ENCODE measurements around the gene BHLHE23. TPM values are rescaled to one million over a fixed set of nuclear protein-coding genes. Genes with fewer than 3 reads are reported as not detected.

BHLHE23 gene
- total and polyA plus RNA-seq, 3 donors from 2014 or later: 5.3 to 6.6 TPM; not detected in 1

DNA sequence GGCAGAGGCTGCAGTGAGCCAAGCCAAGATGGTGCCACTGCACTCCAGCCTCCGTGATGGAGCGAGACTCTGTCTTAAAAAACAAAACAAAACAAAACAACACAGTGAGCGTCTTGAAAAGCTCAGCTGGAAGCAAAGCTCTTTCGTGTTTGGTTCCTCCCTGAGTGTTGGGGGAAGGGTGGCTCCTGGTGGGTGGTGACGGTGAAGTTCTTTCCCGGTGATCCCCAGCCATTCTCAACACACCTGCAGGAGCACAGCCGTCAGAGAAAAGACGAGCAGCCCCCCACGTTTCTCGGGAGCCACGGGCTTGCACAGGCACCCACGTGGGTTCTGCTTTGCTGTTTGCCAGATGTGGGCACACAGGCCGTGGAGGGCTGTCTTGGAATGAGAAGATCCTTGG is 3.2 kb downstream of the BHLHE23 start:
- Histone ChIP-seq H3K4me3 (no peak overlapping the region), H3K27ac (no peak overlapping the region), H3K27me3 (no peaks in the 10 kb centered on the region), H3K36me3 (ENCODE audit: low read depth, missing control alignments) (no peaks in the 10 kb centered on the region), H3K4me1 (no peaks in the 10 kb centered on the region), H3K9me3 (no peaks in the 10 kb centered on the region)
- TF ChIP-seq, protein P1, sequence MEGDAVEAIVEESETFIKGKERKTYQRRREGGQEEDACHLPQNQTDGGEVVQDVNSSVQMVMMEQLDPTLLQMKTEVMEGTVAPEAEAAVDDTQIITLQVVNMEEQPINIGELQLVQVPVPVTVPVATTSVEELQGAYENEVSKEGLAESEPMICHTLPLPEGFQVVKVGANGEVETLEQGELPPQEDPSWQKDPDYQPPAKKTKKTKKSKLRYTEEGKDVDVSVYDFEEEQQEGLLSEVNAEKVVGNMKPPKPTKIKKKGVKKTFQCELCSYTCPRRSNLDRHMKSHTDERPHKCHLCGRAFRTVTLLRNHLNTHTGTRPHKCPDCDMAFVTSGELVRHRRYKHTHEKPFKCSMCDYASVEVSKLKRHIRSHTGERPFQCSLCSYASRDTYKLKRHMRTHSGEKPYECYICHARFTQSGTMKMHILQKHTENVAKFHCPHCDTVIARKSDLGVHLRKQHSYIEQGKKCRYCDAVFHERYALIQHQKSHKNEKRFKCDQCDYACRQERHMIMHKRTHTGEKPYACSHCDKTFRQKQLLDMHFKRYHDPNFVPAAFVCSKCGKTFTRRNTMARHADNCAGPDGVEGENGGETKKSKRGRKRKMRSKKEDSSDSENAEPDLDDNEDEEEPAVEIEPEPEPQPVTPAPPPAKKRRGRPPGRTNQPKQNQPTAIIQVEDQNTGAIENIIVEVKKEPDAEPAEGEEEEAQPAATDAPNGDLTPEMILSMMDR (IDR thresholded peaks at IDR 0.05): no peak
- TF ChIP-seq POLR2A (IDR thresholded peaks at IDR 0.05): no peak
- 18 to 40% methylated on average over 11 to 13 of the region's 13 CpGs for whole genome bisulfite sequencing, 2 donors
- DNase-seq: no peak
- intact Hi-C loops (cut with DNase I; ENCODE audit: low total_unique reads): no loop called here

DNA sequence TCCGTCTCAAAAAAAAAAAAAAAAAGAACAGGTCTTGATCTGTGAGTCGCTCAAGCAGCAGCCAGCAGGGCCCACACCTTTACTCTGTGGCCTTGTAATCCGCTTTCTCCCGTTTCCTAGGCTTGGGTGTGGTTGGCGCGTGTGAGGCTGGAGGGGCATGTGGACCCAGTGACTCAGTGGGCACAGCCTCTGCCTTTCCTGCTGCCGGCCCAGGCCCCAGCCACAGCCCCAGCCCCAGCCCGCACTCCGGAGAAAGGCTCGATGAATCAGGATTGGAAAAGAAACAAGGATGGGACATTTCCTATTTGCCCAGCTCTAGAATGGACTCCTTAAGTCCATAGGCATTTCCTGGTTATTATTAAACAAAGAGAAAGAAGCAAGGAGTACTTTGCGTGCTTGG is 4.3 kb downstream of the BHLHE23 start:
- DNase-seq: no peak
- H3K4me3 ChIP-seq: no peak overlapping the region
- intact Hi-C loops (cut with DNase I; ENCODE audit: low total_unique reads): no loop called here
- TF ChIP-seq POLR2A (IDR thresholded peaks at IDR 0.05): no peak
- TF ChIP-seq, protein P1 (IDR thresholded peaks at IDR 0.05): no peak
- H3K36me3 ChIP-seq (ENCODE audit: low read depth, missing control alignments): no peaks in the 10 kb centered on the region
- H3K27ac ChIP-seq: no peak overlapping the region
- H3K4me1 ChIP-seq: no peaks in the 10 kb centered on the region
- 84 to 86% methylated on average over 11 of the region's 11 CpGs for WGBS, 2 donors
- H3K9me3 ChIP-seq: no peaks in the 10 kb centered on the region
- H3K27me3 ChIP-seq: no peaks in the 10 kb centered on the region

DNA sequence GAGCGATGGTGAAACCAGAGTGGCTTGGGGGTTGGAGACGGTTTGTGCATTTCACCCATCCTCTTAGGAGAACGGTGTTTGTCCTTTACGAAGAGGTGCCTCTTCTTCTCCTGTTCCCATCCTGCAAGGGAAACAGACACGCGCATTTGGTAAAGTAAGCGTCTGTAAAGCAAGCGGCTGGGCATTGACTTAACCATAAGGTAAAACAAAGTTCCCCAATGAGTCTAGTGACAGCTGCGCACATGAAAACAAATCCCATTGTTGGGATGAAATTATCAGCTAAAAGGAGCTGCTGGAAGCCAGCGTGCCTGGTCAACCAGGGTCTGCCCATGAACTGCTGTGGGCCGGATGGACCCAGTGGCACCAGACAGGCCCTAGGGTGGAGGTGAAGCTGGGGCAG is 5.8 kb downstream of the BHLHE23 start:
- Histone ChIP-seq H3K36me3 (ENCODE audit: low read depth, missing control alignments) (no peaks in the 10 kb centered on the region), H3K27me3 (no peaks in the 10 kb centered on the region), H3K4me3 (no peak overlapping the region), H3K27ac (no peak overlapping the region), H3K4me1 (no peaks in the 10 kb centered on the region), H3K9me3 (no peaks in the 10 kb centered on the region)
- intact Hi-C loops (cut with DNase I; ENCODE audit: low total_unique reads): no loop called here
- WGBS, 2 donors: 55 to 73% methylated on average over 11 of the region's 11 CpGs
- no peak for DNase-seq
- TF ChIP-seq POLR2A (IDR thresholded peaks at IDR 0.05): no peak
- TF ChIP-seq, protein P1 (IDR thresholded peaks at IDR 0.05): no peak

DNA sequence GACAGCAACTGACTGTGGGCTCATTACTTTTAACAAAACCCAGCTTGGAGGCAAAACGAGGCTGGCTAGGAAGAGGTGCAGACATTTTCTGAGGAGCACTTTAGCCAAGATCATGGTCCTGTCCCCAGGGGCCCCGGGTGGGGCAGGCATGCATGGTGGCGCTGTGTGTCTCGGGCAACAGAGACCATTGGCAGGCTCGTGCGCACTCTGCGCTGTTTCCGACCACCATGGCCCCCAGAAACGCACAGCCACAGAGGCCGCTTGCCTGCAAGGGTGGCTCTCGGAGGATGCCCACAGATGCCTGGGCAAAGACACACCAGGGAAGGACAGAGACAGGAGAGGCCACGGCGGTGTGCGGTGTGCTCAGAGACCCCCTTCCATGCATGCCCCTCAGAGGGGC is 6.7 kb downstream of the BHLHE23 start:
- H3K9me3 ChIP-seq: no peaks in the 10 kb centered on the region
- no peaks in the 10 kb centered on the region for H3K27me3 ChIP-seq
- WGBS, 2 donors: 85 to 89% methylated on average over 8 to 14 of the region's 14 CpGs
- no peaks in the 10 kb centered on the region for H3K4me1 ChIP-seq
- no peaks in the 10 kb centered on the region for H3K36me3 ChIP-seq (ENCODE audit: low read depth, missing control alignments)
- H3K4me3 ChIP-seq: no peak overlapping the region
- TF ChIP-seq POLR2A (IDR thresholded peaks at IDR 0.05): no peak
- TF ChIP-seq, protein P1 (IDR thresholded peaks at IDR 0.05): no peak
- intact Hi-C loops (cut with DNase I; ENCODE audit: low total_unique reads): no loop called here
- no peak overlapping the region for H3K27ac ChIP-seq
- DNase-seq: no peak

DNA sequence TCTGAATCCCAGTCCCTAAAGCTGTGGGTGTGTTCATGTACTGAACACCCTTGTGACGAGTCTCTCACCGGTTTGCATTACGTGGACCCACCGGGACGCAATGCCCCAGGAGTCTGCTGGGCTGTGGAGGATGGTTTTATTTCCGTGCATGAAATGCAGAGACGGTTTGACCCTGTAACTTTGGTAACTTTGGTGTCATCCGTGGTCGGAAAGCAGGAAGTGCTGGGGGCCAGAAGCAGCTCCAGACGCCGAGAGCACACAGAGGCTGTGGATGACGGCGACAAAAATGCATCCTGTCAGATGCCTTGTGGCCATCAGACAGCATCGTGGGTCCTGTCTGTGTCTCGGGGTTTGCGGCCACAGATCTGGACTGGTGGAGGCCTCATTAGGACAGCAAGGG is 7.2 kb downstream of the BHLHE23 start:
- DNase-seq: no peak
- no peaks in the 10 kb centered on the region for H3K4me1 ChIP-seq
- H3K4me3 ChIP-seq: no peak overlapping the region
- intact Hi-C loops (cut with DNase I; ENCODE audit: low total_unique reads): no loop called here
- H3K27ac ChIP-seq: no peak overlapping the region
- 79 to 86% methylated on average over 16 of the region's 16 CpGs for WGBS, 2 donors
- no peaks in the 10 kb centered on the region for H3K36me3 ChIP-seq (ENCODE audit: low read depth, missing control alignments)
- H3K9me3 ChIP-seq: no peaks in the 10 kb centered on the region
- H3K27me3 ChIP-seq: no peaks in the 10 kb centered on the region
- TF ChIP-seq, protein P1 (IDR thresholded peaks at IDR 0.05): no peak
- TF ChIP-seq POLR2A (IDR thresholded peaks at IDR 0.05): no peak
